Activated CD8-positive, alpha-beta memory T cell treated with anti-CD3 and anti-CD28 coated beads, Interleukin-2, amount 50 U/mL, for 1 hour (primary cell): ENCODE measurements around the gene TRIM28.
"Not testable (repeated sequence)": the region's sequence is repeated elsewhere in the genome, so short reads cannot be mapped to it uniquely, and the experiment has no call there.

Experiments
- DNase-seq: peaks from one replicate; pipeline ENCODE4 v3.0.0-alpha.2; 2020; ENCODE audit errors: extremely low read depth

The TRIM28 gene

DNA sequence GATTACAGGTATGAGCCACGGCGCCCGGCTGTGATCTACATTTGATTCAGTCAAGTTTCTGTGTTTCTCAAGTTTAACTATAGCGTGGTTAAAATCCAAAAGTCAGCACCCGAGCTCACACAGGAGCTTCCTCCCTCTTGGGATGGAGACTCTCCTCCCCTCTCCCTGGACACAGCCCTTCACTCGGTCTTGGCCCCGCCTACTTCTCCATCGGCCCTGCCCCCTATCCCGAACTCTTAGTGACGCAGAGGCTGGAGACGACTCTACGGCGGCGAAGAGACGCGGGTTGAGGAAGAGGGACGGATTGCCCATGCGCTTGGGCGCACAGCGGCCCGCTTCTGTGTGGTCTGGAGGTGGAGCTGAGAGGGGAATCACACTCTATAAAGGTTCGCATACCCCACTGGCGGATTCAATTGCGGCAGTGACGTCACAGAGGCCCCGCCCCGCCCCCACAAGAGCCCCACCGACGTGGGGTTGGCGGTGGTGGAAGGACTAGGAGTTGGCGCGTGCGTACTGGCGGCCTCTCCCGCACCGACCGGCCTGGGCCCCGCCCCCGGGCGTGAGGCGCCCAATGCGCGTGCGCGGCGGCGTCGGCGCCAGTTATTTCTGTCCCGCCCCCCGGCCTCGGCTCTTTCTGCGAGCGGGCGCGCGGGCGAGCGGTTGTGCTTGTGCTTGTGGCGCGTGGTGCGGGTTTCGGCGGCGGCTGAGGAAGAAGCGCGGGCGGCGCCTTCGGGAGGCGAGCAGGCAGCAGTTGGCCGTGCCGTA lies at the start of gene TRIM28:
Gene TRIM28, plus strand, starts transcription at position 239 of the 765 bp plus-strand sequence. CDS start 694 bp downstream, outside the sequence.
- peak; percentile 99 for DNase-seq

GRCh38 chr19:58497634-58498170 lies 46.2 kb upstream of the TRIM28 start:
- no peak for DNase-seq

DNA sequence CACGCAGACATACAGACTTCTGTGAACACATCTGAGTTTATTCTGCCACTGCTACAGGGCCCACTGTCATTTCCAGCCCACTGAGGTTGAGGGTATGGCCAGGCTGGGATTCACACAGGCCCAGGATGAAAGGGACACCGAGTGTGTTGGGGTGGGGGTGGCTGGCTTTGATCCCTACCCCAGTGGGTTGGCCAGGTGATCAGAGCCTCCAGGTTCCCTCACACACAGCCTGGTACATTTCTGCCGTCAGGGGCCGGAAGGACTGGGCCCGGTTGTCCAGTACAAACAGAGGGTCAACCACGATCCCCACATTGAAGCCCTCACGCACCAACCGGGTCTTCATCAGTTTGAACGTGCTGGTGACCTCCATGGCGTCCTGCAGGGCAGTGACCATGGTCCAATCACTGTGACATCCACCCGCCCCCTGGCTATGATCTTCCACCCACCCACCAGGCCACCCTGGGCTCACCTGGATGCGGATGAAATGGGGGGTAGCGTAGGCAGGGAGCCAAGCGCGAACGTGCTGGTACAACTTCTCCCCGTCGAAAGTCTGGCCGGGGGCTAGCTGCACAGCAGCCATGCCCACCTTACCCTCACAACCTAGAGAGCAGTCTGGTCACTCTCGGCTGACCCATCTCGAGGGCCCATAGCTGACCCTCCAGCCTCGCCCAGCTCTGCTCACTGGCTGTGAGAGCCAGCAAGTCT lies 45.4 kb upstream of the TRIM28 start:
- DNase-seq: no peak

DNA sequence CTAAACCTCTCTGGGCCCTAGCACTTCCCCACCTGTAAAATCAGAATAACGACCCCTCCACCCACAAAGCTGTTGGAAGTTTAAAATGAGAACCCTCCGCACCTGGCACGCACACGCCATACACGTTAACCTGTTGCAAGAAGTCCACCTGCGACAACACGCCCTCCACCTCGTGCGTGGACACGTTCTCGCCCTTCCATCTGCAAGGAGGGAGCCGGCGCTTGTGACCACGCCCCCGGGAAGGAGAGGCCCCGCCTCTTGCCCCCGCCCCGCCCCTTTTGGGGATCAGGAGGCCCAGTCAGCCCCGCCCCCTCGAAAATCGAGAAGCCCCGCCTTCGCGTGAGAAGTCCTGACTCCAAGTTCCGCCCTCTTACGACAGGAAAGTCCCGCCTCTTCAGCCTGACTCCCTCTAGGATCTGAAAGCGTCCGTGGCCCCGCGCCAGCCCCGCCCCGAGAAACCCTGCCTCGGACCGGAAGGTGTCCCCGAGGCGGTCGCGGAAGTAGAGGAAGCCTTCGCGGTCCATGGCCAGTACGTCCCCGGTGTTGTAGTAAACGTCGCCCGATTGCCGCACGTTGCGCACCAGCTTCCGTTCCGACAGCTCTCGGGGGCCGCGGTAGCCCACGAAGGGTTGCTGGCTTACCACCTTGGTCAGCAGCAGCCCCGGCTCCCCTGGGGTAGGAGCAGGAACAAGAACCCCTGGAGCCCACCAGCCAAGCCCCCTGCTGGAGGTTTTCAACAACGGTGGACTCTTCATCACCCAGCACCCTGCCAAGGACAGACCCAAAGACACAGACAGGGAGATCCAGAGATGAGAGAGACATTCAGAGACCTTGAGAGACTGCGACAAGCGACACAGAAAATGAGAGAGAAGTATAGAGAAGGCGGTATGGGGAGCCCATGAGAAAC lies 44.6 kb upstream of the TRIM28 start:
- peak; percentile 86 for DNase-seq

DNA sequence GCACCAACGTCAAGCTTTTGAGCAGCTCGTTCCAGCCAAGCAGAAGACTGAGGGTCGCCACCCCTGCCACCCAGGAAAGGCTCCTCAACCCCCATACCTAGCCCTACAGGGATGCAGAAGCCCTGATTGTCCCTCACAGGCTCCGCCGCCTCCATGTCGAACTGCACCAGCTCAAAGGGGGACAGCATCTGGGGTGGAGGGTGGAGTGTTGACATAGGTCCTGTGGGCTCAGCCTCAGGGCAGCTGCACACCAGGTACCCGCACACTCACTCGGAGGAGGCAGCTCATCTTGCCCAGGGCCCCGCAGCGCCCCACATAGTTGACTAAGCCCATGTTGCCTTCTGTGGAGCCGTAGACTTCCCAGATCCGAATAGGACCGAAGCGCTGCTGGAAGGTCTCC lies 43.6 kb upstream of the TRIM28 start:
- DNase-seq: no peak

GRCh38 chr19:58507602-58508223 lies 36.2 kb upstream of the TRIM28 start:
- not testable (repeated sequence) for DNase-seq

DNA sequence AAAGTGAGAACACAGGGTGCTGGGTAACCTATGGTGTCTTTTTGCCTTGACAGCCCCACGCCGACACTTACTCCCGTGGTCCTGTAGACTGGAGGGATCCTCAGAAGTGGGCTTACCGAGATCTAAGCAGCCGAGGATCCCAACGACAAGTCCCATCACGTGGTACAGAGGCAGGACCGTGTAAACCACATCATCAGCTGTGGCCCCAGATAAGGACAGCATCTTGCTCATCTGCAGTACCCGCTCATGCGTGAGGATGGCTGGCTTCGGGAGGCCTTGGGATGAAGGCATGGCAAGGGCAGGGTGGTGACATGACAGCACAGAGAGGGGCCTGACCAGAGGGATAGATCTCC lies 34.2 kb upstream of the TRIM28 start:
- no peak for DNase-seq

- DNase-seq: no peak
Measured at GRCh38 chr19:58510084-58510862, 33.6 kb upstream of the TRIM28 start.

DNA sequence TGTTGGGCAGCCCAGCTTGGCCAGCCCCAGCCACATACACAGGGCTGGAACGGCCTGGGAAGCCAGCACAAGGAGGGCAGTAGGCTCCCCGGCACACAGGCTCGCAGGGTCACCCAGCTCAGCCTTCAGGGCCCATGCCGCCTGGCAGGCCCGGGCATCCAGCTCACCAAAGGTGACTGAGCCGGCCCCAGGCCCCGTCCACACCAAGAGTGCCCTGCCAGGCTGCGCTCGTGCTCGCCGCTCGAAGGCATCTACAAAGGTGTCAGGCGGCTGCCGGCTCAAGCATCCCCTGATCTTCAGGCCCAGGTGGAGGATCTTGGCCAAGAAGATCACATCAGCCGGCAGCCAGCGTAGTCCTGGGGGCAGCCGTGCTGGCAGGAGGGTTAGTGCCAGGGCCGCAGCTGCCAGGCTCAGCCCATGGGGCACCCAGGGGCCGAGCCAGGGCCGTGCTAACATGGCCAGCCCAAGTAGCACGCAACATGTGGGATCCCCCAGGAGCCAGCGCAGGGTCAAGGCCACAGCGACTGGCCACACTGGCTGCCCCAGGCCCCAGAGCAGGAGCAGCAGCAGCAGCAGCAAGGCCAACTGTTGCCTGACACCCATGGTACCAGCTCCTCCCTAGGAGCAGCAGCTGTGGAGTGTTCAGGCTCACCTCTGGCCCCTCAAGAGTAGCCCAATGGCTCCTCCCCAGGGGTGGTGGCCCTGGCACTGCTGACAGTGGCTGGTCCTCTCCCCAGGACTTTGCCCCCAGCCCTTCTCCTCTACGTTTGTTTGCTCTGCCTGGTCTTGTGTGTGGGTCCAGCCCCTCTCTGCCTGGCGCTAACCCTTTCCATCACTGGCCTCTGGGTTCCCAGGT lies 32.3 kb upstream of the TRIM28 start, which contains the start of gene SLC27A5:
Gene SLC27A5, minus strand, starts transcription at position 640 of the 856 bp plus-strand sequence. Its CDS starts 37 bp downstream, at position 603.
- DNase-seq: no peak

- DNase-seq: no peak
Measured at GRCh38 chr19:58513213-58513693, 30.6 kb upstream of the TRIM28 start.

- DNase-seq: peak; percentile 66
Measured at GRCh38 chr19:58513694-58514563, 29.9 kb upstream of the TRIM28 start.

- no peak for DNase-seq
Measured at GRCh38 chr19:58514564-58515022, 29.3 kb upstream of the TRIM28 start.

- no peak for DNase-seq
Measured at GRCh38 chr19:58515259-58515658, 28.6 kb upstream of the TRIM28 start.

DNA sequence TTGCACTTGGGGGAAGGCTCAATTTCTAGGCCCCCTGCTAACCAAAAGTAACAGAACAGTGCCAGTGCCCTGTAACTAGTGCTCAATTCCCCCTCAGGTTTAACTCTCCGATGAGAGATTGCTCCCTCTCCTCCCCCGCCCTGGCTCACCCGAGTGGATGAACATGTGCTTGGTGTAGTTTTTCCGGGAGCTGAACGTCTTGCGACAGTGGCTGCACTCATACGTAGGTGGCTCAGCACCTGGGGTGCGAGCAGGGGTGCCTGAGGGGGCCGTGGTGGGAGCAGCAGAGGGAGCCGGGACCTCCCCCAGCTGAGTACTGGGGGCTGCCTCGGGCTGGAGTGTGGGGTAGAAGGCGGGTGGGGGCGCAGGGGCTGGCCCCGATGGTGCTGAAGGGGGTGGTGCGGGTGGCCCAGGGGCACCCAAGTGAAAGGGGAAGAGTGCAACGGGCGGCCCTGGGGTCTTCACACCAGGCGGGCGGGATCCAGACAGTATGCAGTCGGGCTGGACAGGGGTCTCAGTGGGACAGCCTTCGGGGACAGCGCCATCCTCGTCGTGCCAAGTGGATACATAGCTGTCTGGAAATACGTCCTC lies 27.5 kb upstream of the TRIM28 start:
- DNase-seq: no peak

DNA sequence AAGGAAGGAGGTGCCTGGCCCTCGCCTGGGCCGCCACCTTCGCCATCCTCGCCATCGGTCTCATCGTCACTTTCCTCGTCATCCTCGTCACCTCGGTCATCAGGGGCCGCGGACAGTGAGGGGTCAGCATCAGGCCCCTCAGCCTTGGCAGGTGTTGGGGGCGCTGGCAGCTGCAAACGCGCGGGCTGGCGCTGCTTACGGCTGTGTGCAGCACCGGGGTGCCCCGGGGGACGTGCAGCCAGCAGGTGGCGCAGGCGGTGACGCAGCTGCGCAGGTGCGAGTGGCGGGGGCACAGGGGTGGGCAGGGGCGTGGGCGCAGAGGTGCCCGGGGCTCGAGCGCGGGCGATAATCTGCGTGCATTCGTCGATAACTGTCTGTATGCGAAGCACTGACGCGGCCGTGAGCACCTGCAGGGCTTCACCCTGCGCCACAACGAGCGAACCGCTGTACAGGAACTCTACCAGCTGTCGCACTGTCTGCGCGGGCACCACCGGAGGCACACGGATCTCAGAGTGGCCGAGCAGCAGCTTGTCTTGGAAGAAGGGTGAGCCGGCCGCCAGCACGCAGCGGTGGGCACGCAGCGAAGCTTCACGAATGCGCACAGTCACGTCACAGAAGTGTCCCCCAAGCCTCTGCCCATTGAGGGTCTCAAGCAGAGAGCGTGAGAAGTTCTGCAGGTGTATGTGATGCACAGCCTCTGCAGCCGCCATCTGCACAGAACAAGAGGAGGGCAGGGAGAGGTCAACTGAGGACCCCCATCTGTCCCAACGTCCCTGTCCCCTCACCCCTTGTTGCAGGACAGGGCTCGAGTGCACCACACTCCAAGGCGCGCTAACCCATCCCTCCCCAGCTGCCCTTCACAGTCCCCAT lies 26.7 kb upstream of the TRIM28 start:
- DNase-seq: no peak

DNA sequence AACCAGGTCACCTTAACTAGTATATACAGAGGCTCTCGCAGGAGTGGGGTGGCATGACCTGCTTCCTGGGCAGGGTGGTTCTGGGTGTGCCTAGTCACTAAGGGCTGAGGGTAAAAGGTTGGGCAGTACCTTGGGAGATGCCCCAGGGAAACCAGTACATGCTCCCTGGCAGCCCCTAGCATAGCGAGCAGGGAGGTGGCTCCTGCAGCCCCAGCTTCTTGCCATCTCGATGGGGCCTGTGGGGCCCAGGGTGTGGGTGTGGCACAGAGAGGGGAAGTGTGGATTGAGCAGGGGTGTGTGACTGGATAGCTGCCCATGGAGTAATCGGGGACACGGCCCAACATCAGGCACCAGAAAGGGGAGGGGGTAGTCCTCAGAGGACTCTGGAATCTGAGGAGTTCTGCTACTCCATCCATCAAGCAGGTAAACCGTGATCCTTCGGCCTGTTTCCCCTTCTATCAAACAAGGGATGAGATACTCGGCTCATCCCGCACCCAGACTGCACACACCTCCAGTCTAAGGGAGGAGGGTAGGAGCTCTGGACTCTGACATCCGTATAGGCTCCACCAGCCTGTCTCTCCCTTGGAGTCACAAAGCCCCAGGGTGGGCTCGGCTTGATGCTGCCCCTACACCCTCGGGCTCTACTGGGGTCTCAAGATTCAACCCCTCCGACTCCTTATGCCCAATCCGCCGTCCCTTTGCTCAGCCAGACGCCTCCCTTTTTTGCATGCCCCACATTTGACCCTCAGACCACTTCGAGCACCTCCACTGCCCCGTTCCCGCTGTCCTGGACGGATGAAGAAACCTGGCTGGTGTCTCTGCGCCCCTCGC lies 25.4 kb upstream of the TRIM28 start:
- no peak for DNase-seq
